Naive thymus-derived CD4-positive, alpha-beta T cell (primary cell): ENCODE data around the gene NKX6-2. TPM values are rescaled to one million over a fixed set of nuclear protein-coding genes. Genes with fewer than 3 reads are reported as not detected.

Source experiments
- ATAC-seq: fragments of 150-1000 bp; cut with Tn5 transposase; 2 replicates; pipeline ENCODE4 v1.10.0; 2021; ENCODE audit warnings: mild to moderate bottlenecking, moderate library complexity
- CTCF ChIA-PET: fragments of 350-600 bp; sonication (Branson Sonifier 250); formaldehyde crosslinking; loops from one replicate; lab custom pipeline; 2021; ENCODE audit warnings: antibody characterized with exemption; lab: Charles Lee
- POLR2A ChIA-PET: fragments of 350-600 bp; sonication (Branson Sonifier 250); formaldehyde crosslinking; loops from one replicate; lab custom pipeline; 2021; ENCODE audit warnings: antibody characterized with exemption, inconsistent platforms; lab: Charles Lee
- DNase-seq, 9 donors: peaks; one replicate each; pipeline versions ENCODE4 v3.0.0 to v3.0.0-alpha.2; 2020 to 2022; ENCODE audit warnings: mixed read lengths in 1 of 9
- H3K27ac ChIP-seq: one replicate; pipeline ENCODE4 v1.7.0; 2013; ENCODE audit warnings: mild to moderate bottlenecking, low read depth, low read length, moderate library complexity
- H3K27me3 ChIP-seq, 2 donors: one replicate each; pipeline ENCODE4 v1.7.0; 2013; ENCODE audit warnings: low read length in 2 of 2, mild to moderate bottlenecking in 2 of 2, moderate library complexity in 2 of 2; ENCODE audit not compliant: control insufficient read depth in 2 of 2, insufficient read depth in 2 of 2
- H3K36me3 ChIP-seq, 3 experiments: 1 replicate in 2 of 3; 2 replicates in 1 of 3; pipeline ENCODE4 v1.7.0; 2013; ENCODE audit warnings: low read length in 3 of 3, mild to moderate bottlenecking in 3 of 3, moderate library complexity in 1 of 3; ENCODE audit not compliant: insufficient read depth in 3 of 3, control insufficient read depth in 2 of 3
- H3K4me1 ChIP-seq, 2 donors: one replicate each; pipeline ENCODE4 v1.7.0; 2013; ENCODE audit warnings: low read length in 2 of 2, mild to moderate bottlenecking in 2 of 2, moderate library complexity in 1 of 2; ENCODE audit not compliant: control insufficient read depth in 2 of 2, insufficient read depth in 2 of 2
- H3K4me3 ChIP-seq: 2 replicates; pipeline ENCODE4 v1.7.0; 2013; ENCODE audit warnings: mild to moderate bottlenecking, low read length
- H3K9me3 ChIP-seq, 3 experiments: 1 replicate in 2 of 3; 2 replicates in 1 of 3; pipeline ENCODE4 v1.7.0; 2013; ENCODE audit warnings: low read length in 3 of 3; ENCODE audit not compliant: control insufficient read depth in 2 of 3
- H3K27ac Mint-ChIP-seq, 9 donors: one replicate each; pipeline ENCODE4 v1.8.0; 2020 to 2022; ENCODE audit warnings: mixed read lengths in 9 of 9, mild to moderate bottlenecking in 8 of 9, moderate library complexity in 5 of 9, inconsistent platforms in 2 of 9
- H3K27me3 Mint-ChIP-seq, 5 donors: one replicate each; pipeline ENCODE4 v1.8.0; 2021 to 2022; ENCODE audit warnings: mixed read lengths in 5 of 5, mild to moderate bottlenecking in 1 of 5
- H3K36me3 Mint-ChIP-seq, 5 donors: one replicate each; pipeline ENCODE4 v1.8.0; 2020 to 2022; ENCODE audit warnings: mixed read lengths in 5 of 5, mild to moderate bottlenecking in 3 of 5, inconsistent platforms in 1 of 5
- H3K4me1 Mint-ChIP-seq, 7 donors: one replicate each; pipeline ENCODE4 v1.8.0; 2020 to 2022; ENCODE audit warnings: mixed read lengths in 7 of 7, mild to moderate bottlenecking in 3 of 7, inconsistent platforms in 1 of 7
- H3K4me3 Mint-ChIP-seq, 10 donors: one replicate each; pipeline ENCODE4 v1.8.0; 2020 to 2022; ENCODE audit warnings: mild to moderate bottlenecking in 10 of 10, mixed read lengths in 10 of 10, moderate library complexity in 6 of 10, inconsistent platforms in 2 of 10
- H3K9me3 Mint-ChIP-seq, 11 donors: one replicate each; pipeline ENCODE4 v1.8.0; 2020 to 2022; ENCODE audit warnings: mixed read lengths in 11 of 11, mild to moderate bottlenecking in 4 of 11, inconsistent platforms in 1 of 11, moderate library complexity in 1 of 11
- intact Hi-C, 2 donors: fragments of 100-400 bp; cut with micrococcal nuclease; formaldehyde crosslinking; loops; one replicate each; pipeline ENCODE4 v1.15.1; 2023
- polyA plus RNA-seq, 2 donors: library from polyadenylated mRNA; unstranded; fragments of 300-500 nt; fragmentation: Illumina TruSeq; gene quantifications; one replicate each; pipeline ENCODE4 v1.2.3, GENCODE V29; 2021
- total RNA-seq, 6 experiments: library from RNA in 5 of 6; stranded (reverse) in 5 of 6; gene quantifications; 1 replicate in 5 of 6; 2 replicates in 1 of 6; pipeline ENCODE4 v1.2.3 and lab custom pipeline; 2021 to 2026

NKX6-2 gene
- total and polyA plus RNA-seq, 7 experiments from 2014 or later: 0.80 TPM; not detected in 6

DNA sequence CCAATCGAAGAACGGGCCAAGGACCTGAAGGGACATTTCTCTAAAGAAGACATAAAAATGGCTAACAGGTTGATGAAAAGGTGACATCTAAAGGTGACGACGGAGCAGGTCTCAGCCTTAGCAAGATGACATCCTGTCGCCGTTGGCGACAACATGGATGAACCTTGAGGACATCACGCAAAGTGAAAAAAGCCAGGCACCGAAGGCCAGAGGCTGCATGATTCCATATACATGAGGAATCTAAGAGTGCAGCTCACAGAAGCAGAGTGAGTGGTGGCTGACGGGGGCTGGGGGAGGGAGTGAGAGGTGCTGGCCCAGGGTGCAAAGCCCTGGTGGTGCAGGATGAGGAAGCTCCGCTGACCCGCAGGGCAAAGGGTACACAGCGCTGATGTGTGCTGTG lies 34.1 kb upstream of the NKX6-2 start:
- Mint-ChIP-seq H3K27ac (no peak overlapping the region), H3K9me3 (peaks cover 0 to 3% (median 0%) of the 10 kb centered on the region in 11 donors), H3K4me1 (no peaks in the 10 kb centered on the region), H3K36me3 (peaks cover 0 to 3% (median 0%) of the 10 kb centered on the region in 5 donors), H3K27me3 (peaks cover 0 to 40% (median 38%) of the 10 kb centered on the region in 5 donors), H3K4me3 (no peak overlapping the region)
- intact Hi-C loops: no loop called here
- ChIA-PET POLR2A (no interaction called here), CTCF (interaction anchor here (0.6 kb wide), 1 partner anchor 1404 kb away, joined by 3 read pairs; no protein-coding TSS in a partner anchor)
- Histone ChIP-seq H3K4me3 (no peak overlapping the region), H3K9me3 (no peaks in the 10 kb centered on the region), H3K27ac (no peak overlapping the region), H3K4me1 (no peaks in the 10 kb centered on the region), H3K27me3 (no peaks in the 10 kb centered on the region), H3K36me3 (no peaks in the 10 kb centered on the region)
- DNase-seq (no peak), ATAC-seq (no peak)

DNA sequence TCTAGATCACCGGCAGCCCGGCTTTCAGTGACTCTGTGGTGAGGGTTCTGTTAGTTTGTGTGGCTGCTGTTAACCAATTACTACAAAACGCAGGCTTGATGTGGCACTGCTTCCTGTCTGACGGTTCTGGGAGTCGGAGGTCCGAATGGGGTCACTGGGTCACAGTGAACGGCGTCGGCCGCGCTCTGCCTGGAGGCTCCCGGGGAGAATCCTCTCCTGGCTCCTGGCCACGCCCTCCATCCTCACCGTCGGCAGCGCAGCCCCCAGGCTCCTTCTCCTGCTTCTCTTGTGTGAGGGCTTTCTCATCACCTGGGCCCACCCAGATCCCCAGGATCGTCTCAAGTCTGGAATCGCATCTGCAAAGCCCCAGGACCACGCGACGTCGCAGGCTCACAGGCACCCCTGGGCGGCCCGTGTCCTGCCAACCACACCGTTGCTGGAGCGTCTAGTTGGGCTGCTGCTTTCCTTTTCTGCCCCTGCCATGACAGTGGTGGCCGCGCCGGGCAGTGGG lies 31.8 kb upstream of the NKX6-2 start:
- ChIA-PET CTCF (no interaction called here), POLR2A (no interaction called here)
- Histone ChIP-seq H3K36me3 (no peaks in the 10 kb centered on the region), H3K4me3 (no peak overlapping the region), H3K27ac (no peak overlapping the region), H3K27me3 (no peaks in the 10 kb centered on the region), H3K9me3 (no peaks in the 10 kb centered on the region), H3K4me1 (no peaks in the 10 kb centered on the region)
- peaks cover 0 to 3% (median 0%) of the 10 kb centered on the region in 11 donors for H3K9me3 Mint-ChIP-seq
- H3K27ac Mint-ChIP-seq: no peak overlapping the region
- no peaks in the 10 kb centered on the region for H3K4me1 Mint-ChIP-seq
- peaks cover 0 to 3% (median 0%) of the 10 kb centered on the region in 5 donors for H3K36me3 Mint-ChIP-seq
- DNase-seq (no peak), ATAC-seq (no peak)
- intact Hi-C loops: no loop called here
- H3K4me3 Mint-ChIP-seq: no peak overlapping the region
- H3K27me3 Mint-ChIP-seq: peaks cover 0 to 40% (median 38%) of the 10 kb centered on the region in 5 donors

DNA sequence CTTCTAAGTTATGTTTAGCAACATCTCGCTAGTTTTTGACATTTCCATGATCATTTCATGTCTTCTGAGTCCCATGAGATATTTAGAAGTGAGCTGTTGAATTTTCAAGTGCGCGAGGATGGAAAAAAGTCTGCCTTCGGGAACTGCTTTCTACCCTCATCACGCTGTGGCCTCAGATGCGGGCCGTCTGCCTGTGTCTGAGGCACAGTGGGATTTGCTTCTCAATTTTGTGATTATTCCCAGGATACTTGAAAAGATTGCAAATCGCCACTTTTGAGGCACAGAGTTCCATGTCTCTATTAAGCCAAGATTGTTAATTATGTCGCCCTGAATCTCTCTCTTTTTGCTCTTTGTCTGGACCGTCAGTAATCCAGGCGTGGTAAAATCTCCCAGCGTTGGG lies 30.8 kb upstream of the NKX6-2 start:
- CTCF ChIA-PET: no interaction called here

DNA sequence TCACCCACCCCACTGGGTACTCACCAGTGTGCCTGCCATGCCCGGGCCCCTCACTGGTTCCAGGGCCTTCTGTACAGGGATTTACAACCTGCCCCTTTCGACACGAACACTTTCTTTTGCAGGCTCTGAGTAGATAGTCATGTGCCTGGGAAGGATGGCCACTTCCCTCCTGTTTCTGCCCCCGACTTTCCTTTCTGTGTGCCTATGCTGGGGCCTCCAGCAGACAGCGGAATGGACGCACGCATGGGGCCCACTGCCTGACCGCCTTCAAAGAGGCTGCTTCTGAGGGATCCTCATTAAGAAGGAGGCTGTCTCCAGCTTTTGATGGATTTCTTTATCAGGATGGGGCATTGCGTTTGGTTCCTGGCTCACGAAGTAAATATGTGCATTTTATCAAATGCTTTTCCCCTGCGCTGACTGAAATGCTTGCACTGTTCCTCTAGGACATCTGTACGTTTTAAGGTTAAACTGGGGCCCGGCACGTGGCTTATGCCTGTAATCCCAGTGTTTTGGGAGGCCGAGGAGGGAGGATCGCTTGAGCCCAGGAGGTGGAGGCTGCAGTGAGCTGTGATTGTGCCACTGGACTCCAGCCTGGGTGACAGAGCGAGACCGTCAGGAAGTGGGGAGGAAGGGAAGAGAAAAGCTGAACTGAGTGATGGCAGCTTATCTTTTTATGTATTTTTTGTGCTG lies 29.4 kb upstream of the NKX6-2 start:
- peaks cover 0 to 2% (median 0%) of the 10 kb centered on the region in 7 donors for H3K4me1 Mint-ChIP-seq
- ChIA-PET POLR2A (no interaction called here), CTCF (no interaction called here)
- no peak for DNase-seq
- H3K9me3 ChIP-seq: no peaks in the 10 kb centered on the region
- no peak overlapping the region for H3K4me3 Mint-ChIP-seq
- no peak overlapping the region for H3K27ac Mint-ChIP-seq
- H3K4me3 ChIP-seq: no peak overlapping the region
- H3K36me3 ChIP-seq: no peaks in the 10 kb centered on the region
- no peaks in the 10 kb centered on the region for H3K27me3 ChIP-seq
- H3K27ac ChIP-seq: no peak overlapping the region
- H3K4me1 ChIP-seq: no peaks in the 10 kb centered on the region
- intact Hi-C loops: no loop called here
- H3K9me3 Mint-ChIP-seq: peaks cover 0 to 3% (median 0%) of the 10 kb centered on the region in 11 donors
- no peak for ATAC-seq
- H3K27me3 Mint-ChIP-seq: peaks cover 0 to 40% (median 38%) of the 10 kb centered on the region in 5 donors
- peaks cover 0 to 3% (median 0%) of the 10 kb centered on the region in 5 donors for H3K36me3 Mint-ChIP-seq

More for the DNA sequence above, 30.8 kb upstream of the NKX6-2 start:
- no peaks in the 10 kb centered on the region for H3K4me1 ChIP-seq
- H3K27me3 Mint-ChIP-seq: peaks cover 0 to 40% (median 38%) of the 10 kb centered on the region in 5 donors
- H3K36me3 Mint-ChIP-seq: peaks cover 0 to 3% (median 0%) of the 10 kb centered on the region in 5 donors
- no peaks in the 10 kb centered on the region for H3K27me3 ChIP-seq
- H3K9me3 ChIP-seq: no peaks in the 10 kb centered on the region
- intact Hi-C loops: no loop called here
- H3K27ac Mint-ChIP-seq: no peak overlapping the region
- ATAC-seq (no peak), DNase-seq (no peak)
- H3K36me3 ChIP-seq: no peaks in the 10 kb centered on the region
- no peak overlapping the region for H3K4me3 ChIP-seq
- no peak overlapping the region for H3K27ac ChIP-seq
- POLR2A ChIA-PET: no interaction called here
- H3K4me1 Mint-ChIP-seq: no peaks in the 10 kb centered on the region
- H3K9me3 Mint-ChIP-seq: peaks cover 0 to 3% (median 0%) of the 10 kb centered on the region in 11 donors
- no peak overlapping the region for H3K4me3 Mint-ChIP-seq

DNA sequence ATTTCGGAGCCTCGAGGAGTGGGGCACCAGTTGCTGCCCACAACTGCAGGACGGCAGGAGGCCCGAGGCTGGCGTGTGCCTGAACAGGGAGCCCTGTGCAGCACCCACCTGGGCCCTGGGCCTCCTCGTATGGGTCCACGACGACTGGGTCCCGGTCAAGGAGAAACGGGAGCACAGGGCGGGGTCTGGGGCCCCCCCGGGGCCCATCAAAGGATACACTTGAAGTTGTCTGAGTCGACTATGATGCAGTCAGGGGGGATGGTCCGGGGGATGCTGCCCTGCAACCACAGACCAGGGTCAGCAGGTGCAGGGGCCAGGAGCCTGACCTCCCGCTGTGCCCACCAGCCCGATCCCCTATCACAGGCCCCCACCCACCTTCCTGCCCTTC lies 28.5 kb upstream of the NKX6-2 start:
- Histone ChIP-seq H3K4me3 (no peak overlapping the region), H3K27me3 (no peaks in the 10 kb centered on the region), H3K27ac (no peak overlapping the region), H3K36me3 (no peaks in the 10 kb centered on the region), H3K9me3 (no peaks in the 10 kb centered on the region), H3K4me1 (no peaks in the 10 kb centered on the region)
- peaks cover 0 to 3% (median 0%) of the 10 kb centered on the region in 5 donors for H3K36me3 Mint-ChIP-seq
- intact Hi-C loops: no loop called here
- H3K27ac Mint-ChIP-seq: no peak overlapping the region
- no peak for ATAC-seq
- POLR2A ChIA-PET: no interaction called here
- DNase-seq: no peak
- no peak overlapping the region for H3K4me3 Mint-ChIP-seq
- H3K9me3 Mint-ChIP-seq: peaks cover 0 to 2% (median 0%) of the 10 kb centered on the region in 11 donors
- CTCF ChIA-PET: no interaction called here
- H3K27me3 Mint-ChIP-seq: peaks cover 0 to 45% (median 31%) of the 10 kb centered on the region in 5 donors
- H3K4me1 Mint-ChIP-seq: peaks cover 0 to 2% (median 0%) of the 10 kb centered on the region in 7 donors

DNA sequence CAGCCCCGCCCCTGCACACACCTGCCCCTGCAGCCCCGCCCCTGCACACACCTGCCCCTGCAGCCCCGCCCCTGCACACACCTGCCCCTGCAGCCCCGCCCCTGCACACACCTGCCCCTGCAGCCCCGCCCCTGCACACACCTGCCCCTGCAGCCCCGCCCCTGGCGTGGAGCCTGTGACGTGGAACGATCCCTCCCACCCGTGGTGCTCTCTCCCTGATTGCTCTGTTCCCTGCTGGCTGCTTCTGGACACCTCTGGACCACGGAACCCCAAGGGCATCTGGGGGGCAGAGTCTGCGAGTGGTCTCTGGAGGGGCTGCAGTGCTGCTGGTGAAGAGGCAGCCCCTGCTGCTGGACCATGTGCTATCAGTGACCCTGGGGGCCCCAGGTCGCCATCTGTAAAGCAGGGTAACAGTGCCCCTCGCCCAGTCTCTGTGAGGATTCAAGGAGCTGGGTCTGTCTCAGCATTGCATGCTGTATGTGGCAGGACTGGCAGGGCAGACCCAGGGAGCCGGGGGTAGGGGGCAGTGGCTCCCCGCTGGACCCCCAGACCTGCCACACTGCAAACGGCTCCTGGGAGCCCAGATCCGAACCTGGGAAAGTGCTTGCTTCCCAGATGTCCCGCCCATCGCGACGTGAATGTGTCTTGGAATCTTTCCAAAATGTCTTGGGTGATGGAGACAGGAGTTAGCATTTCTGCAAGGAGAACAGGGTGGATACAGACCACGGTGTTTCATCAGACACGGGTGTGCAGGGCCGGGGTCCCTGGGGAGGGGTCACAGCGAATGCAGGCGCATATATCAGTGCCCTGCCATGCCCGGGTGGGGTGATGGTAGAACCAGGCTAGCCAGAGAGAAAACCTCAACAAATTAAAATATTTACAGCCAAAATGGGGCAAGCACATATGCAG lies 27.9 kb upstream of the NKX6-2 start:
- Histone ChIP-seq H3K36me3 (no peaks in the 10 kb centered on the region), H3K4me1 (no peaks in the 10 kb centered on the region), H3K27ac (no peak overlapping the region), H3K4me3 (no peak overlapping the region), H3K9me3 (no peaks in the 10 kb centered on the region), H3K27me3 (no peaks in the 10 kb centered on the region)
- intact Hi-C loops: no loop called here
- Mint-ChIP-seq H3K4me1 (peaks cover 0 to 2% (median 0%) of the 10 kb centered on the region in 7 donors), H3K27me3 (peaks cover 0 to 41% (median 24%) of the 10 kb centered on the region in 5 donors), H3K27ac (no peak overlapping the region), H3K9me3 (peaks cover 0 to 2% (median 0%) of the 10 kb centered on the region in 11 donors), H3K4me3 (no peak overlapping the region), H3K36me3 (peaks cover 0 to 3% (median 0%) of the 10 kb centered on the region in 5 donors)
- DNase-seq (no peak), ATAC-seq (no peak)
- CTCF ChIA-PET: no interaction called here
- POLR2A ChIA-PET: no interaction called here
